ENCODE results near the gene TM9SF1. TPM values are rescaled to one million over a fixed set of nuclear protein-coding genes. Genes with fewer than 3 reads are reported as not detected.

TM9SF1 gene
- total RNA-seq, 2 experiments from 2014 or later = 17.0 to 24.4 TPM

- H3K9me3 Mint-ChIP-seq (ENCODE audit: low read depth) = no peaks in the 10 kb centered on the region
- ChIA-PET POLR2A (no interaction called here), CTCF (interaction anchor here (0.5 to 2.7 kb wide), 4 partner anchors 10 to 81 kb away, joined by 3 to 21 read pairs (median 7); partner anchors contain the start of genes DCAF11, IRF9 and NRL)
- H3K27ac Mint-ChIP-seq = no peak overlapping the region
- peaks cover 59% of the 10 kb centered on the region for H3K36me3 Mint-ChIP-seq (ENCODE audit: low read depth)
- intact Hi-C loops (cut with DNase I, micrococcal nuclease) = no loop called here
- DNase-seq = no peak
- H3K4me1 Mint-ChIP-seq = peaks cover 27% of the 10 kb centered on the region
- ATAC-seq = no peak
- no peak overlapping the region for H3K4me3 Mint-ChIP-seq
- H3K27me3 Mint-ChIP-seq = no peaks in the 10 kb centered on the region
These were observed 44.7 kb downstream of the TM9SF1 start for GRCh38 chr14:24150567-24150966.

DNA sequence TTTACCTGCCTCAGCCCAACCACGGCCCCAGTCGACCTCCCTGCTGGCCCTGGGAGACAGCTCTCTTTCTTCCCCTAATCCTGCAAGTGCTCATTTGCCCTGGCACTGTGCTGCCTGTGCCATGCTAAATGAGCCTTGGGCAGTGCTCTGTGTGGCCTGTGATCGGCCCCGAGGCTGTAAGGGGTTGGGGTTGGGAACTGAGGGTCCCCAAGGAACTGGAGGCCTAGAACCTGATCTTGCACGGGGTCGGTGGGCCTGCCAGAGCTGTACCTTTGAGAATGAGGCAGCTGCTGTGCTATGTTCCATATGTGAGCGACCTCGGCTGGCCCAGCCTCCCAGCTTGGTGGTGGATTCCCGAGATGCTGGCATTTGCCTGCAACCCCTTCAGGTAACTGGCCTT, 45.2 kb downstream of the TM9SF1 start:
- no peaks in the 10 kb centered on the region for H3K27me3 Mint-ChIP-seq
- ChIA-PET POLR2A (no interaction called here), CTCF (interaction anchor here (0.5 to 2.7 kb wide), 4 partner anchors 11 to 81 kb away, joined by 3 to 21 read pairs (median 7); partner anchors contain the start of genes DCAF11, IRF9 and NRL)
- H3K9me3 Mint-ChIP-seq (ENCODE audit: low read depth) = no peaks in the 10 kb centered on the region
- no peak overlapping the region for H3K27ac Mint-ChIP-seq
- ATAC-seq (no peak), DNase-seq (no peak)
- peaks cover 32% of the 10 kb centered on the region for H3K4me1 Mint-ChIP-seq
- intact Hi-C loops (cut with DNase I, micrococcal nuclease) = no loop called here
- peaks cover 60% of the 10 kb centered on the region for H3K36me3 Mint-ChIP-seq (ENCODE audit: low read depth)
- no peak overlapping the region for H3K4me3 Mint-ChIP-seq

DNA sequence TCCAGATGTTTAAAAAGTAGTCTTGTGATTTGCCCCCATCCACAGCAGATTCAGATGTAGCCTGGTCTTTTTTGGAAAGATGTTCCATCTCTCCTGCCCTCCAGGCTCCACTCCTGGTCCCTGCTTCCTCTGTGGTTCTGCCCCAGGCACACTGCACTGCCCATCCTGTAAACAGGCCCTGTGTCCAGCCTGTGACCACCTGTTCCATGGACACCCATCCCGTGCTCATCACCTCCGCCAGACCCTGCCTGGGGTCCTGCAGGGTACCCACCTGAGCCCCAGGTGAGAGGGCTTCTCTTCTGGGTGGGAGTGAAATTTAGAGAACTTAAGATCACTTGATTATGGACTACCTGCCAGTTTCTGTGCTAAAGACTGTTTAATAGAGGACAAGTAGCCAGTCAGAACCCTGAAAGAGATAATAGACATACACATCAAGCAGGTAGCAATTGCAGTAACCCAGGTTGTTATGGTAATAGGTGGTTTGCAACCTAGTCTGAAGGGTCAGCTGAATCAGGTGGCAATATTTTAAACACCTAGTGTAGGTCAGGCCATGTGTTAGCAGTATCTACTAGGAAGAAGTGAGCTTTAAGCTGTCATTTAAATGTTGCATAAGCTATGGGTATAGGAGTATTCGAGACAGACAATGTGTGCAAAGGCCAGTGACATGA, 45.8 kb downstream of the TM9SF1 start:
- H3K36me3 Mint-ChIP-seq (ENCODE audit: low read depth) = peaks cover 58% of the 10 kb centered on the region
- intact Hi-C loops (cut with DNase I, micrococcal nuclease) = loop anchor here (5.0 to 10.0 kb wide), 4 partner anchors 148 to 1115 kb away; partner anchors contain the start of genes ACIN1 (in 1 of the 2), C14orf119 (in 1 of the 2), DHRS1 (in 1 of the 2) and NGDN (in 1 of the 2)
- POLR2A ChIA-PET = no interaction called here
- H3K27ac Mint-ChIP-seq = no peak overlapping the region
- no peaks in the 10 kb centered on the region for H3K27me3 Mint-ChIP-seq
- peak overlapping the region; percentile 94 for H3K4me3 Mint-ChIP-seq
- no peaks in the 10 kb centered on the region for H3K9me3 Mint-ChIP-seq (ENCODE audit: low read depth)
- CTCF ChIA-PET = interaction anchor here (1.0 to 2.7 kb wide), 4 partner anchors 11 to 41 kb away, joined by 4 to 21 read pairs (median 7); partner anchors contain the start of genes DCAF11, IRF9 and NRL
- H3K4me1 Mint-ChIP-seq = peaks cover 38% of the 10 kb centered on the region
- ATAC-seq = no peak
- no peak for DNase-seq

DNA sequence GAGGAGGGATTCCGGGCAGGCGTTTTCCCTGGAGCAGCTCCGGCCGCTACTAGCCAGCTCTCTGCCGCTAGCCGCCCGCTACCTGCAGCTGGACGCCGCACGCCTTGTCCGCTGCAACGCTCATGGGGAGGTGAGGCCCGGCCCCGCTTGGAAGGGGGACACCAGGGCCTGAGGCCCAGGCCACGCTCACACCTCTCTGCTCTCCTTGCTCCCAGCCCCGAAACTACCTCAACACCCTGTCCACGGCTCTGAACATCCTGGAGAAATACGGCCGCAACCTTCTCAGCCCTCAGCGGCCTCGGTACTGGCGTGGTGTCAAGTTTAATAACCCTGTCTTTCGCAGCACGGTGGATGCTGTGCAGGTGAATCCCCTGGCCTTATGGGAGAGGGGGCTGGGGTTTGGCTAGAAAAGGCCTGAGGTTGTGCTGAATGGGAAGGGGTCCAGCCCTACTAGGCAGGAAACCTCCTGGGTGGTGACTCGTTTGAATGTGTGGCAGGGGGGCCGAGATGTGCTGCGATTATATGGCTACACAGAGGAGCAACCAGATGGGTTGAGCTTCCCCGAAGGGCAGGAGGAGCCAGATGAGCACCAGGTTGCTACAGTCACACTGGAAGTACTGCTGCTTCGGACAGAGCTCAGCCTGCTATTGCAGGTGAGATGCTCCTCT, 47.3 kb downstream of the TM9SF1 start:
- ATAC-seq (no peak), DNase-seq (peak; percentile 29)
- intact Hi-C loops (cut with DNase I, micrococcal nuclease) = loop anchor here (1.0 to 10.0 kb wide), 17 partner anchors 12 to 1113 kb away; partner anchors contain the start of genes CHMP4A (in 2 of the 2), IPO4 (in 2 of the 2), IRF9 (in 2 of the 2) and ACIN1 (in 1 of the 2)
- CTCF ChIA-PET = interaction anchor here (0.6 to 3.6 kb wide), 12 partner anchors 8 to 516 kb away, joined by 3 to 43 read pairs (median 5); partner anchors contain the start of genes CIDEB, DCAF11, IRF9 and NRL
- Mint-ChIP-seq H3K4me1 (peaks cover 53% of the 10 kb centered on the region), H3K27ac (peak overlapping the region; percentile 78), H3K4me3 (peak overlapping the region; percentile 94), H3K36me3 (ENCODE audit: low read depth) (peaks cover 69% of the 10 kb centered on the region), H3K9me3 (ENCODE audit: low read depth) (no peaks in the 10 kb centered on the region), H3K27me3 (no peaks in the 10 kb centered on the region)
- POLR2A ChIA-PET = interaction anchor here (1.7 to 4.1 kb wide), 4 partner anchors 13 to 95 kb away, joined by 6 to 36 read pairs (median 14); partner anchors contain the start of genes DCAF11, IRF9, NRL and PCK2

- Mint-ChIP-seq H3K36me3 (ENCODE audit: low read depth) (peaks cover 73% of the 10 kb centered on the region), H3K27ac (peak within 1 kb of the TSS; percentile 97), H3K27me3 (no peaks in the 10 kb centered on the region), H3K4me3 (peak within 1 kb of the TSS; percentile 94), H3K4me1 (peaks cover 57% of the 10 kb centered on the region), H3K9me3 (ENCODE audit: low read depth) (no peaks in the 10 kb centered on the region)
- intact Hi-C loops (cut with DNase I, micrococcal nuclease) = loop anchor here (1.0 to 10.0 kb wide), 18 partner anchors 11 to 1112 kb away; partner anchors contain the start of genes CHMP4A (in 2 of the 2), DCAF11 (in 2 of the 2), IPO4 (in 2 of the 2) and IRF9 (in 2 of the 2)
- ChIA-PET POLR2A (interaction anchor here (0.5 to 4.1 kb wide), 12 partner anchors 9 to 858 kb away, joined by 3 to 36 read pairs (median 5); partner anchors contain the start of genes DCAF11, IRF9, NRL and PABPN1), CTCF (interaction anchor here (0.6 to 3.6 kb wide), 19 partner anchors 9 to 193 kb away, joined by 3 to 43 read pairs (median 4); partner anchors contain the start of genes CIDEB, DCAF11, IPO4 and IRF9)
- ATAC-seq (peak; percentile 89), DNase-seq (peak; percentile 99)
These were observed 48.1 kb downstream of the TM9SF1 start, which contains the start of gene RNF31 for GRCh38 chr14:24146978-24147760. TSS of gene RNF31 (plus strand) at chr14:24147498. CDS start at chr14:24147699, 201 bp downstream.

DNA sequence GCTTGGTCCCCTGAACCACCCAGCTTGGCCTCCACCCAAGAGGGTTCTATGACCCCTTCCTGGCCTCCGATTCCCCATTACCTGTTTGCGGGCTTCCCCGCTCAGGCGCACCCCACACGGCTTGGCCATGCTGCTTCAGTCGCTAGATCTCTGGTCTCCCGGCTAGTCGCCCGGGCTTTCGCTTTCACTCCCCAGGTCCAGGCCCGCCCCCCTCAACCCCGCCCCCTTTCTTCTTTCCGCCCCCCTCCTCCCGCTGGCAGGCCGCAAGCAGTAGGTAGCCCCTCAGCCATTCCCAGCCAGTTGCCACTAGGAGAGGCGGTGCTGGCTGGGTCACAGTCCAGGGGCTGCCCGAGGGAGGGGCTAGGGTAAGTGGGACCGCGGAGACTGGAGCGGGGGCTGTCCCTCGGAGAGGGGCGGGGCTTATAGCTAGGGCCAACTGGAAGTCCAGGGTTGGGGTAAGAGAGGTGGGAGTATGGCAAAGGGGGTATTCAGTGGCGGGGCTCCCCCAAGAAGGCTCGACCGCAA, 48.7 kb downstream of the TM9SF1 start, which contains the start of gene PSME2:
TSS of gene PSME2 (minus strand) at position 158 of the 525 bp plus-strand sequence. CDS start at position 129, 29 bp downstream.
- DNase-seq = peak; percentile 95
- H3K36me3 Mint-ChIP-seq (ENCODE audit: low read depth) = peaks cover 74% of the 10 kb centered on the region
- H3K27ac Mint-ChIP-seq = peak within 1 kb of the TSS; percentile 97
- CTCF ChIA-PET = interaction anchor here (0.6 to 3.6 kb wide), 19 partner anchors 9 to 1089 kb away, joined by 3 to 43 read pairs (median 4); partner anchors contain the start of genes CIDEB, DCAF11, IPO4 and IRF9
- peaks cover 61% of the 10 kb centered on the region for H3K4me1 Mint-ChIP-seq
- H3K9me3 Mint-ChIP-seq (ENCODE audit: low read depth) = no peaks in the 10 kb centered on the region
- peak within 1 kb of the TSS; percentile 94 for H3K4me3 Mint-ChIP-seq
- intact Hi-C loops (cut with DNase I, micrococcal nuclease) = loop anchor here (1.0 to 10.0 kb wide), 11 partner anchors 10 to 1112 kb away; partner anchors contain the start of genes ACIN1 (in 1 of the 2), C14orf119 (in 1 of the 2), CHMP4A (in 1 of the 2) and DCAF11 (in 1 of the 2)
- POLR2A ChIA-PET = interaction anchor here (0.5 to 4.1 kb wide), 12 partner anchors 8 to 857 kb away, joined by 3 to 36 read pairs (median 5); partner anchors contain the start of genes DCAF11, IRF9, NRL and PABPN1
- no peaks in the 10 kb centered on the region for H3K27me3 Mint-ChIP-seq
- ATAC-seq = peak; percentile 74

- Mint-ChIP-seq H3K27ac (peak overlapping the region; percentile 97), H3K4me1 (peaks cover 61% of the 10 kb centered on the region), H3K27me3 (no peaks in the 10 kb centered on the region), H3K36me3 (ENCODE audit: low read depth) (peaks cover 69% of the 10 kb centered on the region), H3K4me3 (peak overlapping the region; percentile 94), H3K9me3 (ENCODE audit: low read depth) (no peaks in the 10 kb centered on the region)
- intact Hi-C loops (cut with DNase I, micrococcal nuclease) = loop anchor here (1.0 to 10.0 kb wide), 11 partner anchors 10 to 1111 kb away; partner anchors contain the start of genes ACIN1 (in 1 of the 2), C14orf119 (in 1 of the 2), CHMP4A (in 1 of the 2) and DCAF11 (in 1 of the 2)
- ATAC-seq (no peak), DNase-seq (no peak)
- POLR2A ChIA-PET = interaction anchor here (1.0 to 4.1 kb wide), 7 partner anchors 9 to 825 kb away, joined by 3 to 36 read pairs (median 6); partner anchors contain the start of genes DCAF11, IRF9, NRL and PABPN1
- CTCF ChIA-PET = interaction anchor here (0.6 to 3.6 kb wide), 13 partner anchors 8 to 1088 kb away, joined by 3 to 43 read pairs (median 3); partner anchors contain the start of genes DCAF11, IPO4, IRF9 and NRL
These were observed 49.4 kb downstream of the TM9SF1 start for GRCh38 chr14:24145690-24146452.

DNA sequence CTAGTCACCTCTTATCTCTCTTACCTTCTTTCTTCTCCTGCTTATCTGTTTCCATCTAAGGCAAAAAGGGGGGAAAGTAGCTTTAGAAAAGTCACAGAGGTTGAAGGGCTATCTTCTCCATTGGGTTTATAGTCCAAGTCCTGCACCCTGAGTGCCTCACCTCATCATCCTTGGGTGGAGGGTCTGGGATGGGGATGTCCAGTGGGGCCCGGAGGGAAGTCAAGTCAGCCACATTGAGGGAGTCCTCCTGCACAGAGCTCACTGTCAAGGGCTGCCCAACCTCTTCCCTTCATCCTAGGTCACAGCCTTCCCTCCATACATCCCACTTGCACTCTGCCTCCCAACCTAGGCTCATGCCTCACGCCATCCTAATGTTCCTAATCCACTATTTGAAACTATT, 50.0 kb downstream of the TM9SF1 start:
- CTCF ChIA-PET = interaction anchor here (0.7 to 3.6 kb wide), 7 partner anchors 10 to 131 kb away, joined by 3 to 43 read pairs (median 11); partner anchors contain the start of genes DCAF11, IRF9, NRL and PSME1

DNA sequence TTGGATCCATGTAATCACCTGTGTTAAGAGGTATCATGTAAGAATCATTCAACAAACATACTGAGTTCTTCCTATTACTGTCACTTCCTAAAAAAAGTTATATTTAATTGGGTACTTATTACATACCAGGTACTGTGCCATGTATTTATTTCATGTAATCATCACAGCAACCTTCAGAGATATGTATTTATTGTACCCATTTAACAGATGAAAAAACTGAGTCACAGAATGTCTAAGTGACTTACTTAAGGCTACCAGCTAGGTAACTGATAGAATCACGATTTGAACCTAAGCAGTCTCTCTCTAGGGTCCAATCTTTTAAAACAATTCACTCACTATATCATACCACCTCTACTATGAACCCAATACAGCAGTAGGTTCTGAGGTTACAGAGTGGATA, 50.8 kb downstream of the TM9SF1 start:
- DNase-seq = no peak
- POLR2A ChIA-PET = interaction anchor here (1.3 to 4.1 kb wide), 3 partner anchors 16 to 30 kb away, joined by 3 to 36 read pairs (median 3); partner anchors contain the start of gene IRF9
- CTCF ChIA-PET = interaction anchor here (0.8 to 2.6 kb wide), 2 partner anchors 17 to 30 kb away, joined by 3 to 16 read pairs; partner anchors contain the start of gene IRF9
- Mint-ChIP-seq H3K4me1 (peaks cover 57% of the 10 kb centered on the region), H3K36me3 (ENCODE audit: low read depth) (peaks cover 72% of the 10 kb centered on the region), H3K4me3 (peak overlapping the region; percentile 94), H3K27me3 (no peaks in the 10 kb centered on the region), H3K9me3 (ENCODE audit: low read depth) (no peaks in the 10 kb centered on the region), H3K27ac (peak overlapping the region; percentile 97)
- intact Hi-C loops (cut with DNase I, micrococcal nuclease) = loop anchor here in 1 of 2 experiments (10.0 kb wide), 3 partner anchors 680 to 1110 kb away; partner anchors contain the start of genes ACIN1, C14orf119, NGDN and PSMB5
- no peak for ATAC-seq

More for the DNA sequence above, 50.0 kb downstream of the TM9SF1 start:
- Mint-ChIP-seq H3K36me3 (ENCODE audit: low read depth) (peaks cover 69% of the 10 kb centered on the region), H3K27ac (peak overlapping the region; percentile 97), H3K27me3 (no peaks in the 10 kb centered on the region), H3K4me1 (peaks cover 56% of the 10 kb centered on the region), H3K9me3 (ENCODE audit: low read depth) (no peaks in the 10 kb centered on the region), H3K4me3 (peak overlapping the region; percentile 94)
- intact Hi-C loops (cut with DNase I, micrococcal nuclease) = loop anchor here (5.0 to 10.0 kb wide), 4 partner anchors 152 to 1110 kb away; partner anchors contain the start of genes ACIN1 (in 1 of the 2), C14orf119 (in 1 of the 2), DHRS1 (in 1 of the 2) and NGDN (in 1 of the 2)
- no peak for DNase-seq
- POLR2A ChIA-PET = interaction anchor here (2.5 to 4.1 kb wide), 2 partner anchors 9 to 16 kb away, joined by 24 to 36 read pairs; partner anchors contain the start of genes IRF9 and PSME1
- ATAC-seq = no peak
